ENCODE data around the gene DRG1.

DNA sequence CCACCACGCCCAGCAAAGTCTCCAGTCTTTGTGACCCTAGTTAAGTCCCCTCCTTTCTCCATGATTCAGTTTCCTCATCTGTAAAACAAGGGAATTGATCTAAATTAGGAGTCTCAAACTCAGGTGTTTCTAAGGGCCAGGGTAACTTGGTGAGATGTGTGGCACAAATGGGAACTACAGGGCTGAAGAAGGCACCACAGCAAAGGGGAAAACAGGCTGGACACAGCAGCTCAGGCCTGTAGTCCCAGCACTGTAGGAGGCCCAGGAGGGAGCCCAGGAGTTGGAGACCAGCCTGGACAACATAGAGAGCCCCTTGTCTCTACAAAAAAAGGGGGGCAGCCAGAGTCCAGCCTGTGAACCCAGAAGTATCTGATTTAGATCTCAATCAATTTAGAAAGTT is 37.7 kb upstream of the DRG1 start:
- no peak for TF ChIP-seq POLR2A (IDR thresholded peaks at IDR 0.05)
- TF ChIP-seq, protein P1, sequence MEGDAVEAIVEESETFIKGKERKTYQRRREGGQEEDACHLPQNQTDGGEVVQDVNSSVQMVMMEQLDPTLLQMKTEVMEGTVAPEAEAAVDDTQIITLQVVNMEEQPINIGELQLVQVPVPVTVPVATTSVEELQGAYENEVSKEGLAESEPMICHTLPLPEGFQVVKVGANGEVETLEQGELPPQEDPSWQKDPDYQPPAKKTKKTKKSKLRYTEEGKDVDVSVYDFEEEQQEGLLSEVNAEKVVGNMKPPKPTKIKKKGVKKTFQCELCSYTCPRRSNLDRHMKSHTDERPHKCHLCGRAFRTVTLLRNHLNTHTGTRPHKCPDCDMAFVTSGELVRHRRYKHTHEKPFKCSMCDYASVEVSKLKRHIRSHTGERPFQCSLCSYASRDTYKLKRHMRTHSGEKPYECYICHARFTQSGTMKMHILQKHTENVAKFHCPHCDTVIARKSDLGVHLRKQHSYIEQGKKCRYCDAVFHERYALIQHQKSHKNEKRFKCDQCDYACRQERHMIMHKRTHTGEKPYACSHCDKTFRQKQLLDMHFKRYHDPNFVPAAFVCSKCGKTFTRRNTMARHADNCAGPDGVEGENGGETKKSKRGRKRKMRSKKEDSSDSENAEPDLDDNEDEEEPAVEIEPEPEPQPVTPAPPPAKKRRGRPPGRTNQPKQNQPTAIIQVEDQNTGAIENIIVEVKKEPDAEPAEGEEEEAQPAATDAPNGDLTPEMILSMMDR (IDR thresholded peaks at IDR 0.05): no peak
